GM19025 (cell line): ENCODE measurements around the gene PRKCA.

Experiments
- ATAC-seq: cut with Tn5 transposase; IDR thresholded peaks from one replicate; pipeline ENCODE4 v1.9.1; 2021; ENCODE audit warnings: mild to moderate bottlenecking, low read depth, moderate library complexity; ENCODE audit not compliant: unreplicated experiment

Gene PRKCA

GRCh38 chr17:66630828-66631472, 328.5 kb downstream of the PRKCA start:
- no peak for ATAC-seq

DNA sequence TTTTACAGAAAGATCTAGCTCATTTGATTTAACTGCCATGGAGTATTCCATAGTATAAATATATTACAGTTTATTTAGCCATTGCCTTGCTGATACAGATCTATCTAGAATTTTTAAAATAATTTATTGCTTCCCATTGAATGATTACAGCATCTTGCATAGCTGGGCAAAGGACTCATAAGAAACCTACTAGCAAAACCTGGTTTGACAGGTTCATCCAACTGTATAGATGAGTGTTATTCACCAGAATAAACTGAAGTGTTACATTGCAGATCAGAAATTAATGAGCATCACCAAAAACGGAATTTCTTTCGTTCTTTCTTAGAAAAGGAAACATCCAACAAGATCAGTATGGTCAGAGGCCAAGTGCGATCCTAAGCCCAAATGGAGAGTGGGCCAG, 330.3 kb downstream of the PRKCA start:
- ATAC-seq, result no peak

- no peak for ATAC-seq
Observed at GRCh38 chr17:66633317-66633965, 331.0 kb downstream of the PRKCA start.

GRCh38 chr17:66634193-66634592, 331.8 kb downstream of the PRKCA start:
- no peak for ATAC-seq

DNA sequence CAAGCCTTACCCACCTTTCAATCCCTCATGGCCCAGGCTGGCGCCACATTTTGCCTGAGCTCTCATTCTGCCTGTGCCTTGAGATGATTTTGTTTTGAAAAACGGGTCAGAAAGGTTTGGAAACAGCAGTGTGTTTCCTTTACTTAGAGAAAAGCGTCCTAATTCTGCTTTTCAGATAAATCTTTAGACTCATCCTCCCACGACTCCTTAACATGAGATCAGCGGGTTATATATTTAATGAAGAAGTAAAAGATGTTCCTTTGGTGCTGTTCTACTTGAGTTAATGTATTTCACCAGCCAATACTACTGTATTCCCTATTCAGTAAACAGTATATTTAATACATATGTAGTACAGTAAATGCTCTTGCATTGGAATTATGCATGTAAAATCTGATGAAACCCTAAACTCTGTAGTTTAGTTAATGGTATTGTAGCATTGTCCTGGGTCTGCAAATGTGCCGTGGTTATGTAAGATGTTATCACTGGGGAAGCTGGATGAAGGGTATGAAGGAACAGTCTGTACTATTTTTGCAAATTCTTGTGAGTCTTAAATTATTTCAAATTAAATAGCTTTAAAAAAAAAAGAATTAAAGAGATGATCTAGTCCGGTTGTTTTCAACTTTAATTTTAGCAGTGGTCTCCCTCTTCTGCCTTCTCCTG, 333.1 kb downstream of the PRKCA start:
- ATAC-seq, result no peak

DNA sequence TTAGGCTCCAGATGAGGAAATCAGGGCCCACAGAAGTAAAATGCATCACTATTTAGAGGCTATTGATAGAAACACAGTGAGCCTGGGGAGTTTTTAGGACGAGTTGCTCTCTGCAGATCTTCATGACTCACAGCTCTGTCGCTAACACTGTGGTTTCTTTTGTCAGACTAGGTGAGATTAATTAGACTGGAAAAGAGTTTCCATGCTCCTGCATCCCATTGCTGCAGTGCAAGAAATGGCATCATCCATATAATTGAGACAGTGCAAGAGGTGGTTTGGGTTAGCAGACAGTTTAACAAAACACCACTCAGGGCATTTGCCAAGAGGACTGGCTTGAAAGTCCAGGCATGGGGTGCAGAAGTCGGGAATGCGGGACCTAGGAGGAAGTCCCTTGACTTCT, 333.7 kb downstream of the PRKCA start:
- ATAC-seq, result no peak

DNA sequence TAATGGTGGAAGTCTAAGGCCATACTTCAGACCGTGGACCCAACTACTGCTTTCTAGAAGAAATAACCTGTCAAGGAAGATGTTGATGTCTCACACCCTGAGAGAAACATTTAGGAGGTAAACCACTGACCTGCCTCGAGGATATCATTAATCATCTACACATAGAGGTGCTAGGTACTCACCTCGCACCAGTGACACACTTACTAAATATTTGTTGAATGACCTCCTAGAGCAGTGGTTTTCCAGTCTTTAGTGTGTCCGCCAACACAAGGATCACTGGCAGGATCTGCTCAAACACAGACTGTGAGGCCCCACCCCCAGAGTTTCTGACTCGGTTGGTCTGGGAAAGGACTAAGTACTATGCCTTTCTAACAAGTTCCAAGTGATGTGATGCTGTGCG, 335.1 kb downstream of the PRKCA start:
- ATAC-seq, result no peak

GRCh38 chr17:66638707-66639479, 336.5 kb downstream of the PRKCA start:
- ATAC-seq, result no peak

- ATAC-seq, result no peak
Observed at GRCh38 chr17:66643815-66644710, 341.6 kb downstream of the PRKCA start.

DNA sequence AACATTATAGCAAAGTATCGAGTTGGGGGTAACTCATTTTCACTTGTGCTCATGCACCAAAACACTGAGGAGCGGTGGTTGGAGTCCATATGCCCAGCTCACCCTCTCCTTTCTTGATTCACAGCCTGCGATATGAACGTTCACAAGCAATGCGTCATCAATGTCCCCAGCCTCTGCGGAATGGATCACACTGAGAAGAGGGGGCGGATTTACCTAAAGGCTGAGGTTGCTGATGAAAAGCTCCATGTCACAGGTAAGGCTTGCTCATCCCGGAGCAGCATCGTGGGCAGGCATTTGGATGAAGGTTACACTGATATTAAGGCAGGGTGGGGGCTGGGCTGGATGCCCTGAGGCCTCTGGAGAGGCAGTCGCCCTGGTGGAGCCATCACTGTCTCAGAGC, 342.8 kb downstream of the PRKCA start:
- no peak for ATAC-seq

- no peak for ATAC-seq
Observed at GRCh38 chr17:66647391-66647983, 345.1 kb downstream of the PRKCA start.

DNA sequence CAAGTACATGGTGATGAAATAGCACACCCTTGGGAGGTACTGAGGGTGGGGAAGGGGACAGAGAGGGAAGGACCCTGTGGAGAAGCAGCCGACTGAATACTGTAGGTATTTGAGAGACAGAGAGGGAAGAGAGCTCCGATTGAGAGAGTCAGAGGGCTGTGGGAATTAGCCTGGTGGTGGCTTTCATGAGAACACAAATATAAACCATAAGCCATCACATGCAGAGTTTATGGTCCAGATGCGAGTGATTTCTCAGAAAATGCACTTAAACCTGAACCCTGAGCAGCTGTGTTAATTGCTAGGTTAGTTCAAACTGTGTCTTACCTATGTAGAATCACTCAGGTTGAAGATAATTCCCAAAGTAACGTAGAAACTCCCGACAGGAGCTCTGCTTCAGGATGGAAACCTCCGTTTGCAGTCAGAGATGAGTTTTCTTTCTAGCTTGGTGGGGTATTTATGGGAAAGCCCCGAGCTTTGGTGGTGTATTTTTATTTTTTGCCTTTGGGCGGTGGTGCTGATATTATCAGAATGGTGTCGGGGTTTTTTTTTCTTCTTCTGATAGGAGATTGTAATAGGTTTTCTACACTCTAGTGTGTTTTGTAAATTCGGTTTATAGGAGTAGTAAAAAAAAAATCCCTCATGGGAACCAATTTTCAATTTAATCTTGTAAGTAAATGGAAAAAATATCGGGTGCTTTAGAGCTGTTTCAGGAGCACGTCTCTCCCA, 347.6 kb downstream of the PRKCA start:
- no peak for ATAC-seq

- no peak for ATAC-seq
Observed at GRCh38 chr17:66650544-66650877, 348.1 kb downstream of the PRKCA start.

- ATAC-seq, result no peak
Observed at GRCh38 chr17:66652840-66653507, 350.6 kb downstream of the PRKCA start.

GRCh38 chr17:66654106-66654740, 351.8 kb downstream of the PRKCA start:
- no peak for ATAC-seq

DNA sequence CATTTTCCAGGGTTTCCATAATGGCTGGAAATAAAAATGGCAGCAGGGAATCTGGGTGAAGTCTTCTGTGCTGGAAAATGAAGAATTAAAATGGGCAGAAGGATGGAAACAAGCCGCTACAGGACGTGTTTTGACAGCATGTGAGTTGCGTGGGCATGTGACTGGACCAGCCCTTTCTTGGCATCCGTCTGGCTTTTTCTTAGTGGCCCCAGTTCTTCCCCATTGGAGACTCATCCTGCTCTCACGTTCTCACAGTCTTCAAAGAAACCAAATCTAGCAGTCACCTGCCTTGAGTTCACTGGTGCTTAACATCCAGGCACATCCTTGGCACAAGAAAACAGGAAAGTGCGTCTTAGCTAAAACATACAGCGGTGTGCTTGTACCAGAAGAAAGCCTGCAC, 352.4 kb downstream of the PRKCA start:
- ATAC-seq, result no peak

DNA sequence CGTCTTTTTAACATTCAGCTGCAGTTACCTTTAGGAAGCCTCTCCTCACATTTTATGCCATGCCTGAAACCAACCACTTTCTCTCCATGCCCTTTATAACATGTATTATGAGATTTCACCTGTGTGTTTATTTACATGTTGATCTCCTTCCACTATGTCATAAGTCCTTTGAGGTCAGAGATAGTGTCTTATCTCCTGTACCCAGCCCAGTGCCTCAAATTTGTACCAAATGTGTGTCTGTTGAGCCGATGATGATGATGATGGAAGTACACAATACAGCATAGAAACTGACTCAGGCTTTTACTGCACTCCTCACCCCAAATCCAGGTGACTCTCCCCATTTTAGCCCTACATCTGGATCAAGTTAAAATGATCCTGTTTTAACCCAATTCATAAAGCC, 353.0 kb downstream of the PRKCA start:
- ATAC-seq, result no peak

DNA sequence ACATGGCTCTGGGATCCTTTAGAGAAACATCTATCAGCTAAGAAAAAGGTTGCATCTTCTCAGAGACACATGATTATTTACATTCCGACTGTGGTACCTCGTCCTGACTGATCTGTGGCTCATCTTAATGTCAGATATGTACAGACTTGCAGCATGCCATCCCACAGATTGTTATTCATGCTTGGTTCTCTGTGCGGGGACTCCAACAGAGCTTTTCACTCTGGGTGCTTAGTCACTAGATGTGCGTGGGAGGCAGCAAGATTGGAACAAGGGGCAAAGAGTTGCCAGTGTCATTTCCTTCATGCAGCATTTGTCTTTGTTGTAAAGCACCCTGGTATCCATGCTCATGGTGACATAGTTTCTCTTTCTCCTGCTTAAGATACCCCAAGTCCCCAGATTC, 353.4 kb downstream of the PRKCA start:
- no peak for ATAC-seq
